GM19099 (cell line): Measurements from ENCODE around the gene TNFRSF4.

Experiments used
- POLR2A ChIP-seq: IDR thresholded peaks from 3 replicates; pipeline ENCODE4 v1.6.1; 2011; ENCODE audit warnings: low read depth; ENCODE audit not compliant: insufficient read length; ENCODE audit errors: extremely low read depth

TNFRSF4 gene

GRCh38 chr1:1213345-1214265 is at the start of gene TNFRSF4:
Gene TNFRSF4, minus strand, starts transcription at chr1:1214153. Its CDS starts 26 bp downstream, at chr1:1214127.
- TF ChIP-seq POLR2A, result no peak

- TF ChIP-seq POLR2A, result no peak
Measured at GRCh38 chr1:1262758-1263157, 48.8 kb upstream of the TNFRSF4 start.

GRCh38 chr1:1262071-1262470 is 48.1 kb upstream of the TNFRSF4 start:
- no peak for TF ChIP-seq POLR2A

- no peak for TF ChIP-seq POLR2A
Measured at GRCh38 chr1:1260843-1261560, 47.0 kb upstream of the TNFRSF4 start.

GRCh38 chr1:1259951-1260600 is 46.1 kb upstream of the TNFRSF4 start:
- TF ChIP-seq POLR2A, result no peak

GRCh38 chr1:1259540-1259939 is 45.6 kb upstream of the TNFRSF4 start:
- no peak for TF ChIP-seq POLR2A

- no peak for TF ChIP-seq POLR2A
Measured at GRCh38 chr1:1259119-1259488, 45.2 kb upstream of the TNFRSF4 start.

GRCh38 chr1:1256956-1257871 is 43.3 kb upstream of the TNFRSF4 start:
- TF ChIP-seq POLR2A, result no peak

GRCh38 chr1:1255611-1256010 is 41.7 kb upstream of the TNFRSF4 start:
- no peak for TF ChIP-seq POLR2A

- no peak for TF ChIP-seq POLR2A
Measured at GRCh38 chr1:1255078-1255477, 41.1 kb upstream of the TNFRSF4 start.

GRCh38 chr1:1254667-1254998 is 40.7 kb upstream of the TNFRSF4 start:
- no peak for TF ChIP-seq POLR2A

- no peak for TF ChIP-seq POLR2A
Measured at GRCh38 chr1:1253972-1254666, 40.2 kb upstream of the TNFRSF4 start.

- TF ChIP-seq POLR2A, result no peak
Measured at GRCh38 chr1:1253314-1253713, 39.4 kb upstream of the TNFRSF4 start.

- TF ChIP-seq POLR2A, result peak; percentile 41
Measured at GRCh38 chr1:1250786-1251284, 36.9 kb upstream of the TNFRSF4 start.
